Natural killer cell (primary cell): ENCODE data around the gene CACNA2D2. TPM values are rescaled to one million over a fixed set of nuclear protein-coding genes. Genes with fewer than 3 reads are reported as not detected.

ENCODE experiments used
- ATAC-seq, 3 donors: fragments of 150-1000 bp in 2 of 3; fragments of 200-7000 bp in 1 of 3; cut with Tn5 transposase; 1 replicate in 1 of 3; 2 replicates in 2 of 3; pipeline ENCODE4 v1.10.0; 2021; ENCODE audit warnings: mild to moderate bottlenecking in 2 of 3, moderate library complexity in 2 of 3
- DNase-seq, 2 donors: peaks; one replicate each; pipeline versions ENCODE4 v3.0.0 to v3.0.0-alpha.2; 2013 to 2021; ENCODE audit warnings: mixed read lengths in 1 of 2
- H3K27ac ChIP-seq: one replicate; pipeline ENCODE4 v1.5.1; 2013; ENCODE audit warnings: mild to moderate bottlenecking, low read length
- H3K27me3 ChIP-seq: one replicate; pipeline ENCODE4 v1.6.1; 2013; ENCODE audit warnings: low read length; ENCODE audit not compliant: control insufficient read depth, insufficient read depth
- H3K36me3 ChIP-seq: one replicate; pipeline ENCODE4 v1.6.1; 2013; ENCODE audit warnings: low read length; ENCODE audit not compliant: control insufficient read depth, insufficient read depth
- H3K4me1 ChIP-seq: one replicate; pipeline ENCODE4 v1.6.1; 2013; ENCODE audit warnings: low read length; ENCODE audit not compliant: control insufficient read depth, insufficient read depth
- H3K4me3 ChIP-seq: one replicate; pipeline ENCODE4 v1.5.1; 2013; ENCODE audit warnings: low read length
- H3K9me3 ChIP-seq: one replicate; pipeline ENCODE4 v1.6.1; 2013; ENCODE audit warnings: low read length; ENCODE audit not compliant: control insufficient read depth, insufficient read depth
- H3K27ac Mint-ChIP-seq, 2 donors: one replicate each; pipeline ENCODE4 v1.8.0; 2022; ENCODE audit warnings: mild to moderate bottlenecking in 2 of 2, mixed read lengths in 2 of 2, moderate library complexity in 1 of 2
- H3K27me3 Mint-ChIP-seq, 2 donors: one replicate each; pipeline ENCODE4 v1.8.0; 2022; ENCODE audit warnings: low read depth in 2 of 2, mixed read lengths in 2 of 2
- H3K36me3 Mint-ChIP-seq: one replicate; pipeline ENCODE4 v1.8.0; 2022; ENCODE audit warnings: mixed read lengths
- H3K4me1 Mint-ChIP-seq, 2 donors: one replicate each; pipeline ENCODE4 v1.8.0; 2022; ENCODE audit warnings: mixed read lengths in 2 of 2
- H3K4me3 Mint-ChIP-seq: one replicate; pipeline ENCODE4 v1.8.0; 2022; ENCODE audit warnings: mild to moderate bottlenecking, moderate library complexity, mixed read lengths
- H3K9me3 Mint-ChIP-seq, 2 donors: one replicate each; pipeline ENCODE4 v1.8.0; 2022; ENCODE audit warnings: mixed read lengths in 2 of 2
- WGBS: methylation state at CpG from one replicate; pipeline ENCODE4 v1.1.7; 2013; ENCODE audit warnings: missing lambda C conversion rate; ENCODE audit not compliant: insufficient coverage; 5-methylcytosine and 5-hydroxymethylcytosine counted together
- intact Hi-C: fragments of 100-400 bp; cut with micrococcal nuclease; formaldehyde crosslinking; loops from one replicate; pipeline ENCODE4 v1.14.2; 2022
- total RNA-seq, 4 donors: library from RNA; stranded (reverse); fragments of 120-200 nt in 1 of 4; gene quantifications; one replicate each; pipeline versions ENCODE4 v1.2.3 to v1.2.4, GENCODE V29; 2013 to 2022
- TF ChIP-seq, protein P1 (sequence below): fragments of 200-600 bp; IDR thresholded peaks from one replicate; pipeline ENCODE4 v1.8.0; 2022; ENCODE audit warnings: antibody characterized with exemption

Gene CACNA2D2
- total RNA-seq, 3 donors from 2014 or later (not counting 1 experiment from before 2014, with no cell fraction given), result 36.5 to 56.4 (median 43.8) TPM

DNA sequence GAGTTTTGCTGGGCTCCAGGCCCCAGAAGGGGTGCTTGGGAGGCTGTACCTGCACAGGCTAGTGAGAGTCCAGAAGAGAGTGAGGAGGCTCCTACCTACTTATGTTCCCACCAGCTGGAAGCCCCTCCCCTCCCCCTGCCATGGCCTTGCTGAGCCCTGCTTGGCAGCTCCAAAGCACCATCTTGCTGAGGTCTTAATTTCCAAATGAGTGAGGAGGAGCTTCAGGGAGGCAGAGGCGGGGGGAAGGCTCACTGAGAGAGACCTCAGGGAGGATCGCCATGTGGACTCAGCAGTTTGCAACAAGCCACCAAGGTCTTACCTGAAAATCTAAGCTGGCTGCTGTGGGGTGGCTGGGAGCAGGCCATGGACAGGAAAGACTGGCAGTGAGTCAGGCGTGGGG, 8.7 kb upstream of the CACNA2D2 start:
- ATAC-seq, result no peak
- Mint-ChIP-seq H3K27me3 (no peaks in the 10 kb centered on the region), H3K36me3 (no peaks in the 10 kb centered on the region), H3K4me3 (no peak overlapping the region), H3K9me3 (no peaks in the 10 kb centered on the region), H3K4me1 (peaks cover 15 to 27% of the 10 kb centered on the region in 2 donors), H3K27ac (no peak overlapping the region)
- H3K9me3 ChIP-seq, result no peaks in the 10 kb centered on the region
- intact Hi-C loops, result no loop called here
- H3K27ac ChIP-seq, result no peak overlapping the region
- peaks cover 16% of the 10 kb centered on the region for H3K4me1 ChIP-seq
- no peaks in the 10 kb centered on the region for H3K36me3 ChIP-seq
- no peak for DNase-seq
- 80% methylated on average over 3 of the region's 3 CpGs for WGBS
- H3K27me3 ChIP-seq, result no peaks in the 10 kb centered on the region
- TF ChIP-seq, protein P1, sequence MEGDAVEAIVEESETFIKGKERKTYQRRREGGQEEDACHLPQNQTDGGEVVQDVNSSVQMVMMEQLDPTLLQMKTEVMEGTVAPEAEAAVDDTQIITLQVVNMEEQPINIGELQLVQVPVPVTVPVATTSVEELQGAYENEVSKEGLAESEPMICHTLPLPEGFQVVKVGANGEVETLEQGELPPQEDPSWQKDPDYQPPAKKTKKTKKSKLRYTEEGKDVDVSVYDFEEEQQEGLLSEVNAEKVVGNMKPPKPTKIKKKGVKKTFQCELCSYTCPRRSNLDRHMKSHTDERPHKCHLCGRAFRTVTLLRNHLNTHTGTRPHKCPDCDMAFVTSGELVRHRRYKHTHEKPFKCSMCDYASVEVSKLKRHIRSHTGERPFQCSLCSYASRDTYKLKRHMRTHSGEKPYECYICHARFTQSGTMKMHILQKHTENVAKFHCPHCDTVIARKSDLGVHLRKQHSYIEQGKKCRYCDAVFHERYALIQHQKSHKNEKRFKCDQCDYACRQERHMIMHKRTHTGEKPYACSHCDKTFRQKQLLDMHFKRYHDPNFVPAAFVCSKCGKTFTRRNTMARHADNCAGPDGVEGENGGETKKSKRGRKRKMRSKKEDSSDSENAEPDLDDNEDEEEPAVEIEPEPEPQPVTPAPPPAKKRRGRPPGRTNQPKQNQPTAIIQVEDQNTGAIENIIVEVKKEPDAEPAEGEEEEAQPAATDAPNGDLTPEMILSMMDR, result no peak
- H3K4me3 ChIP-seq, result no peak overlapping the region

DNA sequence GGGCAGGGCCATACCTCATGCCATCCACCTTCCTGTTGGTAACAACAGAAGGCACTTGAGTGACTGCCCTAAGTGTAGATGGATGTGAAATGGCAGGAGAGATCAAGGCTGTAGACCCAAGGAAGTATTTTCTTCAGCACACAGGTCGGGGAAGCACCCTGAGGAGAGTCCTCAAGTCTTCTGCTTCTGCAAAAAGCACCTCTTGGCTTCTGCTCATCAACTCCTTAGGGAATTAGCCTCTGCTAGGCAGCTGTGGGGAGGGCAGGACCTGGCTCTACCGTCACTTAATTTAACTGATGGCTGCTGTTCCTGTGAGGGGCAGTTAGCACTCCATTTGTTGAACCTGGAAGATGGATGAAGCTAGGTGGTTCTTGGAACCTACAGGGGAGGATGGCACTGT, 6.9 kb upstream of the CACNA2D2 start:
- peaks cover 4% of the 10 kb centered on the region for H3K4me1 ChIP-seq
- H3K4me3 Mint-ChIP-seq, result no peak overlapping the region
- intact Hi-C loops, result no loop called here
- WGBS, result 67% methylated on average over 2 of the region's 2 CpGs
- no peaks in the 10 kb centered on the region for H3K27me3 ChIP-seq
- H3K36me3 Mint-ChIP-seq, result no peaks in the 10 kb centered on the region
- H3K9me3 ChIP-seq, result no peaks in the 10 kb centered on the region
- H3K4me1 Mint-ChIP-seq, result peaks cover 6 to 11% of the 10 kb centered on the region in 2 donors
- H3K9me3 Mint-ChIP-seq, result no peaks in the 10 kb centered on the region
- no peaks in the 10 kb centered on the region for H3K27me3 Mint-ChIP-seq
- no peak overlapping the region for H3K27ac Mint-ChIP-seq
- H3K4me3 ChIP-seq, result no peak overlapping the region
- H3K36me3 ChIP-seq, result no peaks in the 10 kb centered on the region
- ATAC-seq (no peak), DNase-seq (no peak)
- TF ChIP-seq, protein P1, result no peak
- H3K27ac ChIP-seq, result no peak overlapping the region

DNA sequence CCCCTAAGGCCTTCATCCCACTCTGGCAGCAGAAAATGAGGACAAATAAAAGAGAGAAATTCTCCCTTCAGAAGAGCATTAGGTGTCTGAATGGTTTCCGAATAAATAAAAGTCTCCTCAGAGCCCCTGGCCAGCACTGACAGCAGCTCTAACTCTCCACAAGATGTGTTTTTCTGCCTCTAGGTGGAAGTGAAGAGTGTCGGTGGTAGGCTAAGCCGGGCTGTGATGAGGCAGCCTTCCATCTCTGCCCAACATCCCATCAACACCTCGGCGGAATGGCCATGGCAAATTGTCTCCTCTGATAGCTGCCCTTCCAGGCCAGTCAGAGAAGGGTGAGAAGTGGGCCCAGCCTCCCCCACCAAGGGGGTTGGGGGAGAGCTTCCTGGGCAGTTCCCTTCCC, 6.3 kb upstream of the CACNA2D2 start:
- intact Hi-C loops, result no loop called here
- no peaks in the 10 kb centered on the region for H3K36me3 Mint-ChIP-seq
- Histone ChIP-seq H3K27me3 (no peaks in the 10 kb centered on the region), H3K9me3 (no peaks in the 10 kb centered on the region), H3K4me3 (no peak overlapping the region), H3K27ac (no peak overlapping the region), H3K4me1 (no peaks in the 10 kb centered on the region), H3K36me3 (no peaks in the 10 kb centered on the region)
- H3K4me1 Mint-ChIP-seq, result peaks cover under 1 to 7% of the 10 kb centered on the region in 2 donors
- no peak overlapping the region for H3K4me3 Mint-ChIP-seq
- ATAC-seq (no peak), DNase-seq (no peak)
- H3K27me3 Mint-ChIP-seq, result no peaks in the 10 kb centered on the region
- 100% methylated on average over 1 of the region's 5 CpGs for WGBS
- H3K27ac Mint-ChIP-seq, result no peak overlapping the region
- TF ChIP-seq, protein P1, result no peak
- H3K9me3 Mint-ChIP-seq, result no peaks in the 10 kb centered on the region

DNA sequence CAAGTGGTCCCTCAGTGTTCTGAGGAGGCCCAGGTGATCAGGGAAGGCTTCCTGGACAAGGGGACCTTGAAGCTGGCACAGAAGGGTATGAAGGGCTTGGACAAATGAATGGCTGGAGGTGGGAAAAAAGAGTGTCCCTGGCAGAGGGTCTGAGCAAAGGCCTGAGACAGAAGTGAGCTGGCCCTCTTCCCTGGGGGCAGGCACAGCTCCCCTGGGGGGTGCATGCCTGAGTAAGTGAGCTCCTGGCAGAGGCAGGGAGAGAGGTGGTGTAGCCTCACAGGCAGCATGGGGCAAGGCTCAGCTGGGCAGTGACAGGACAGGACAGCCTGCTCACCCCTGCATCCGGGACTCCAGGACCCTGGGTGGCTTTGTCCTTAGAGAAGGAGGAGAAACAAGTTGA, 5.4 kb upstream of the CACNA2D2 start:
- TF ChIP-seq, protein P1, result no peak
- Histone ChIP-seq H3K4me3 (no peak overlapping the region), H3K27ac (no peak overlapping the region), H3K27me3 (no peaks in the 10 kb centered on the region), H3K9me3 (no peaks in the 10 kb centered on the region), H3K4me1 (peaks cover 5% of the 10 kb centered on the region), H3K36me3 (no peaks in the 10 kb centered on the region)
- DNase-seq (no peak), ATAC-seq (no peak)
- Mint-ChIP-seq H3K4me1 (peaks cover 0 to 5% of the 10 kb centered on the region in 2 donors), H3K4me3 (no peak overlapping the region), H3K27ac (no peak overlapping the region), H3K27me3 (no peaks in the 10 kb centered on the region), H3K9me3 (no peaks in the 10 kb centered on the region), H3K36me3 (no peaks in the 10 kb centered on the region)
- intact Hi-C loops, result no loop called here
- 57% methylated on average over 1 of the region's 1 CpG for WGBS
